Natural killer cell (primary cell): Measurements from ENCODE around the gene RAB5A. TPM values are rescaled to one million over a fixed set of nuclear protein-coding genes. Genes with fewer than 3 reads are reported as not detected.

ENCODE experiments used
- ATAC-seq, 3 donors: fragments of 150-1000 bp in 2 of 3; fragments of 200-7000 bp in 1 of 3; cut with Tn5 transposase; 1 replicate in 1 of 3; 2 replicates in 2 of 3; pipeline ENCODE4 v1.10.0; 2021; ENCODE audit warnings: mild to moderate bottlenecking in 2 of 3, moderate library complexity in 2 of 3
- DNase-seq, 2 donors: peaks; one replicate each; pipeline versions ENCODE4 v3.0.0 to v3.0.0-alpha.2; 2013 to 2021; ENCODE audit warnings: mixed read lengths in 1 of 2
- H3K27ac ChIP-seq: one replicate; pipeline ENCODE4 v1.5.1; 2013; ENCODE audit warnings: mild to moderate bottlenecking, low read length
- H3K27me3 ChIP-seq: one replicate; pipeline ENCODE4 v1.6.1; 2013; ENCODE audit warnings: low read length; ENCODE audit not compliant: control insufficient read depth, insufficient read depth
- H3K36me3 ChIP-seq: one replicate; pipeline ENCODE4 v1.6.1; 2013; ENCODE audit warnings: low read length; ENCODE audit not compliant: control insufficient read depth, insufficient read depth
- H3K4me1 ChIP-seq: one replicate; pipeline ENCODE4 v1.6.1; 2013; ENCODE audit warnings: low read length; ENCODE audit not compliant: control insufficient read depth, insufficient read depth
- H3K4me3 ChIP-seq: one replicate; pipeline ENCODE4 v1.5.1; 2013; ENCODE audit warnings: low read length
- H3K9me3 ChIP-seq: one replicate; pipeline ENCODE4 v1.6.1; 2013; ENCODE audit warnings: low read length; ENCODE audit not compliant: control insufficient read depth, insufficient read depth
- H3K27ac Mint-ChIP-seq, 2 donors: one replicate each; pipeline ENCODE4 v1.8.0; 2022; ENCODE audit warnings: mild to moderate bottlenecking in 2 of 2, mixed read lengths in 2 of 2, moderate library complexity in 1 of 2
- H3K27me3 Mint-ChIP-seq, 2 donors: one replicate each; pipeline ENCODE4 v1.8.0; 2022; ENCODE audit warnings: low read depth in 2 of 2, mixed read lengths in 2 of 2
- H3K36me3 Mint-ChIP-seq: one replicate; pipeline ENCODE4 v1.8.0; 2022; ENCODE audit warnings: mixed read lengths
- H3K4me1 Mint-ChIP-seq, 2 donors: one replicate each; pipeline ENCODE4 v1.8.0; 2022; ENCODE audit warnings: mixed read lengths in 2 of 2
- H3K4me3 Mint-ChIP-seq: one replicate; pipeline ENCODE4 v1.8.0; 2022; ENCODE audit warnings: mild to moderate bottlenecking, moderate library complexity, mixed read lengths
- H3K9me3 Mint-ChIP-seq, 2 donors: one replicate each; pipeline ENCODE4 v1.8.0; 2022; ENCODE audit warnings: mixed read lengths in 2 of 2
- CTCF ChIP-seq: fragments of 200-600 bp; IDR thresholded peaks from one replicate; pipeline ENCODE4 v1.8.0; 2022; ENCODE audit warnings: antibody characterized with exemption
- WGBS: methylation state at CpG from one replicate; pipeline ENCODE4 v1.1.7; 2013; ENCODE audit warnings: missing lambda C conversion rate; ENCODE audit not compliant: insufficient coverage; 5-methylcytosine and 5-hydroxymethylcytosine counted together
- intact Hi-C: fragments of 100-400 bp; cut with micrococcal nuclease; formaldehyde crosslinking; loops from one replicate; pipeline ENCODE4 v1.14.2; 2022
- total RNA-seq, 4 donors: library from RNA; stranded (reverse); fragments of 120-200 nt in 1 of 4; gene quantifications; one replicate each; pipeline versions ENCODE4 v1.2.3 to v1.2.4, GENCODE V29; 2013 to 2022

Gene RAB5A
- total RNA-seq, 3 donors from 2014 or later (not counting 1 experiment from before 2014, with no cell fraction given), result 102 to 109 (median 102) TPM

GRCh38 chr3:19959505-19959904 is 12.6 kb downstream of the RAB5A start:
- peaks cover 23% of the 10 kb centered on the region for H3K36me3 ChIP-seq
- H3K4me3 Mint-ChIP-seq, result no peak overlapping the region
- no peak for TF ChIP-seq CTCF

DNA sequence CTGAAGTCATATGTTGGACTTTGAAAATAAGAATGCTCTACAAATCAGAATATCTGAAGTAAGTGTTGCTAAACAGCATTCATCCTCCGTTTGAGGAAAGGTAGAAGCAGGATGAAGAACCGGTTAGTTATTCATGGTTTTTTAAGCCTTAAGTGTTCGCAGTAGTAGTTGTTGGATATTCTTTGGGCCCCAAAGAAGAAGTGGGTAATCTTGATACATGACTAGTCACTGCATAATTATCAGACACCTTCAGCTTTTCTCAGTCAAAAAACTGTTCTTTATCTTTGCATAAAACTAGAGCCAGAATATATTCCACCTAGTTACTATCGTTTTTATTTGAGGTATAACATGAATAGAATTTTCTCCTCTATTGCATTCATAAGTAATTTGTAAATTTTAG is 13.8 kb downstream of the RAB5A start:
- ATAC-seq (no peak), DNase-seq (no peak)
- intact Hi-C loops, result no loop called here
- Mint-ChIP-seq H3K4me3 (no peak overlapping the region), H3K27me3 (no peaks in the 10 kb centered on the region), H3K9me3 (no peaks in the 10 kb centered on the region), H3K27ac (peak overlapping the region in 1 of 2 donors; percentile 40), H3K36me3 (no peaks in the 10 kb centered on the region), H3K4me1 (peaks cover 65 to 73% of the 10 kb centered on the region in 2 donors)
- 81% methylated on average over 3 of the region's 4 CpGs for WGBS
- Histone ChIP-seq H3K27ac (no peak overlapping the region), H3K9me3 (no peaks in the 10 kb centered on the region), H3K4me1 (peaks cover 7% of the 10 kb centered on the region), H3K36me3 (peaks cover 14% of the 10 kb centered on the region), H3K27me3 (no peaks in the 10 kb centered on the region), H3K4me3 (no peak overlapping the region)
- TF ChIP-seq CTCF, result no peak

More at GRCh38 chr3:19959505-19959904, 12.6 kb downstream of the RAB5A start:
- H3K27ac ChIP-seq, result no peak overlapping the region
- peaks cover 68 to 69% of the 10 kb centered on the region in 2 donors for H3K4me1 Mint-ChIP-seq
- 98% methylated on average over 2 of the region's 4 CpGs for WGBS
- no peaks in the 10 kb centered on the region for H3K27me3 Mint-ChIP-seq
- H3K9me3 Mint-ChIP-seq, result no peaks in the 10 kb centered on the region
- peaks cover 6% of the 10 kb centered on the region for H3K36me3 Mint-ChIP-seq
- no peak overlapping the region for H3K4me3 ChIP-seq
- H3K27me3 ChIP-seq, result no peaks in the 10 kb centered on the region
- H3K4me1 ChIP-seq, result peaks cover 3% of the 10 kb centered on the region
- H3K9me3 ChIP-seq, result no peaks in the 10 kb centered on the region
- intact Hi-C loops, result no loop called here
- no peak for ATAC-seq
- H3K27ac Mint-ChIP-seq, result peak overlapping the region in 1 of 2 donors; percentile 40
- no peak for DNase-seq

GRCh38 chr3:19961960-19962359 is 15.1 kb downstream of the RAB5A start:
- Mint-ChIP-seq H3K36me3 (no peaks in the 10 kb centered on the region), H3K27me3 (no peaks in the 10 kb centered on the region), H3K27ac (peak overlapping the region; percentile 44 to 76), H3K4me1 (peaks cover 76 to 81% of the 10 kb centered on the region in 2 donors), H3K4me3 (no peak overlapping the region), H3K9me3 (no peaks in the 10 kb centered on the region)
- DNase-seq, result no peak
- no peak overlapping the region for H3K4me3 ChIP-seq
- peaks cover 4% of the 10 kb centered on the region for H3K36me3 ChIP-seq
- no peak for ATAC-seq
- intact Hi-C loops, result no loop called here
- 96% methylated on average over 4 of the region's 4 CpGs for WGBS
- H3K27me3 ChIP-seq, result no peaks in the 10 kb centered on the region
- TF ChIP-seq CTCF, result no peak
- peaks cover 7% of the 10 kb centered on the region for H3K4me1 ChIP-seq
- no peak overlapping the region for H3K27ac ChIP-seq
- H3K9me3 ChIP-seq, result no peaks in the 10 kb centered on the region

- no peak for ATAC-seq
- peak overlapping the region; percentile 66 to 70 for H3K27ac Mint-ChIP-seq
- Histone ChIP-seq H3K27me3 (no peaks in the 10 kb centered on the region), H3K4me3 (no peak overlapping the region), H3K4me1 (peaks cover 4% of the 10 kb centered on the region), H3K27ac (no peak overlapping the region), H3K36me3 (no peaks in the 10 kb centered on the region), H3K9me3 (no peaks in the 10 kb centered on the region)
- intact Hi-C loops, result no loop called here
- no peak for DNase-seq
- peaks cover 65 to 70% of the 10 kb centered on the region in 2 donors for H3K4me1 Mint-ChIP-seq
- H3K27me3 Mint-ChIP-seq, result no peaks in the 10 kb centered on the region
- H3K9me3 Mint-ChIP-seq, result no peaks in the 10 kb centered on the region
- 100% methylated on average over 6 of the region's 6 CpGs for WGBS
- H3K36me3 Mint-ChIP-seq, result no peaks in the 10 kb centered on the region
- no peak overlapping the region for H3K4me3 Mint-ChIP-seq
- TF ChIP-seq CTCF, result no peak
Observed at GRCh38 chr3:19967208-19967607, 20.3 kb downstream of the RAB5A start.
